ENCODE data around the gene MARCOL. TPM values are rescaled to one million over a fixed set of nuclear protein-coding genes. Genes with fewer than 3 reads are reported as not detected.

MARCOL gene
- not detected in 2 replicates for total RNA-seq

DNA sequence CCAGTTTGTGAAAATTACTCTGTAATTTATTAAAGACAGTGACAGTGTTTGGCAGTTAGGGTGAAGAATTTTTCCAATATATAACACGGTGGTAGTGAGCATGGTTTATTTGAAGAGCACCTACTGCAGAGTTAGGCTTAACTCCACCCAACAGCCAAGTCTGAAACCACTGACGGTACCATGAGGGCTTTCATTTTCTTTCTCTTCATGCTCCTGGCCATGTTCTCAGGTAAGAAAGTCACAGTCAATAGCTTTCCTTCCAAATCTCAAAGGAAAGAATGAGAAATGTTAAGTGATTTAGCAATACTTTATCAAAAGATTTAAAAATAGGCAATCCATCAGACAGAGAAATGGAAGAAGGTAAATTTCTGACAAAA, at the start of gene MARCOL:
TSS of gene MARCOL (plus strand) at position 108 of the 377 bp plus-strand sequence. CDS start at position 181, 73 bp downstream.
- no peak for DNase-seq
- Mint-ChIP-seq H3K27ac (no peak within 1 kb of the TSS), H3K9me3 (no peaks in the 10 kb centered on the region), H3K4me3 (no peak within 1 kb of the TSS), H3K36me3 (ENCODE audit: low read depth) (no peaks in the 10 kb centered on the region), H3K27me3 (no peaks in the 10 kb centered on the region), H3K4me1 (no peaks in the 10 kb centered on the region)
- intact Hi-C loops (cut with micrococcal nuclease) = no loop called here

GRCh38 chr5:148191010-148191409, 47.3 kb upstream of the MARCOL start:
- Mint-ChIP-seq H3K36me3 (ENCODE audit: low read depth) (peaks cover 2% of the 10 kb centered on the region), H3K27me3 (peaks cover 8% of the 10 kb centered on the region), H3K27ac (no peak overlapping the region), H3K4me3 (no peak overlapping the region), H3K4me1 (peaks cover 6% of the 10 kb centered on the region), H3K9me3 (no peaks in the 10 kb centered on the region)
- no peak for DNase-seq
- intact Hi-C loops (cut with micrococcal nuclease) = no loop called here

GRCh38 chr5:148193202-148193601, 45.1 kb upstream of the MARCOL start:
- DNase-seq = no peak
- Mint-ChIP-seq H3K36me3 (ENCODE audit: low read depth) (no peaks in the 10 kb centered on the region), H3K9me3 (no peaks in the 10 kb centered on the region), H3K4me3 (no peak overlapping the region), H3K4me1 (no peaks in the 10 kb centered on the region), H3K27ac (no peak overlapping the region), H3K27me3 (peaks cover 5% of the 10 kb centered on the region)
- intact Hi-C loops (cut with micrococcal nuclease) = no loop called here

DNA sequence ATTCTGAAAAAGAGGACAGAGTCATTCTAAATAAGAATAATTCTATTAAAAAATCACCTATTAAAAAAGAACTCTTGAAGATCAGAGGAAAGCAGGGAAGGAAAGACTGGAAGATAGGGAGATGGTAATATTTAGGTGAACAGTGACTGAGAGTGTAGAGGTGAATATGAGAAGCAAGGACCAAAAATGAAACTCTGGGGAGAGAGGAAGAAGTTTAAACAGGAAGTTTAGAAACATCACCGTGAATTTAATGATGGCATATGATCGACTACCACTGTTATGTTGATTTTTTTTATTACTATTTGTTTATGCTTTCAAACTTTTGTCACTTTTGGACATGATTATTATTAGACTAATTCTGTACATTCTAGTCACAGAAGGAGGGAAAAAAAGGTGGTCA, 37.2 kb upstream of the MARCOL start:
- Mint-ChIP-seq H3K9me3 (no peaks in the 10 kb centered on the region), H3K27ac (no peak overlapping the region), H3K4me3 (no peak overlapping the region), H3K4me1 (no peaks in the 10 kb centered on the region), H3K36me3 (ENCODE audit: low read depth) (no peaks in the 10 kb centered on the region), H3K27me3 (peaks cover 9% of the 10 kb centered on the region)
- DNase-seq = no peak
- intact Hi-C loops (cut with micrococcal nuclease) = no loop called here

DNA sequence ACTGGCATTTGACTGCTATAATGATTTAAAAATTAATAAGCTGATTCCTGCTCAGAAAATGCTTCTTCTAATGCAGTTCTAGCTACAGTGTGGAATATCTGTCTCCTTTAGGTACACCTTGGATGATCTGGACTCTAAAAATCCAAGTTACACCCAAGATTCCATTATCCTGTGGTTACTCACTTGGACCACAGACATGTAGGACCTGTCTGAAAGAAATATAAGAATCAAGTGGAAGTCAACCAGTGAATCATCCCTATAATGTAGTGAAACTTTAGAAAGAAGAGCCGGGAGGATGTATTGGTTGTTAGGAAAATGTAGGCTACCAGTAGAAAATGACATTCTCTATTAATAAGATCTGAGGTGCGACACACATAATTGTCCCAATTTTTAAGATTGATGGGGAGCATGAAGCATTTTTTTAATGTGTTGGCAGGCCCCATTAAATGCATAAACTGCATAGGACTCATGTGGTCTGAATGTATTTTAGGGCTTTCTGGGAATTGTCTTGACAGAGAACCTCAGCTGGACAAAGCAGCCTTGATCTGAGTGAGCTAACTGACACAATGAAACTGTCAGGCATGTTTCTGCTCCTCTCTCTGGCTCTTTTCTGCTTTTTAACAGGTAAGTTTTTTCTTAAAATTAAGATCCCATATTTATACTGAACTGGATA, 35.7 kb upstream of the MARCOL start, which contains the start of gene SPINK6:
TSS of gene SPINK6 (plus strand) at position 512 of the 673 bp plus-strand sequence. CDS start at position 567, 55 bp downstream.
- Mint-ChIP-seq H3K27ac (no peak within 1 kb of the TSS), H3K9me3 (no peaks in the 10 kb centered on the region), H3K36me3 (ENCODE audit: low read depth) (no peaks in the 10 kb centered on the region), H3K4me1 (no peaks in the 10 kb centered on the region), H3K27me3 (peaks cover 9% of the 10 kb centered on the region), H3K4me3 (no peak within 1 kb of the TSS)
- intact Hi-C loops (cut with micrococcal nuclease) = no loop called here
- no peak for DNase-seq

GRCh38 chr5:148205044-148205806, 33.1 kb upstream of the MARCOL start:
- H3K4me1 Mint-ChIP-seq = no peaks in the 10 kb centered on the region
- H3K9me3 Mint-ChIP-seq = no peaks in the 10 kb centered on the region
- H3K27ac Mint-ChIP-seq = no peak overlapping the region
- no peaks in the 10 kb centered on the region for H3K27me3 Mint-ChIP-seq
- no peaks in the 10 kb centered on the region for H3K36me3 Mint-ChIP-seq (ENCODE audit: low read depth)
- DNase-seq = no peak
- intact Hi-C loops (cut with micrococcal nuclease) = no loop called here
- no peak overlapping the region for H3K4me3 Mint-ChIP-seq

GRCh38 chr5:148205865-148206264, 32.5 kb upstream of the MARCOL start:
- intact Hi-C loops (cut with micrococcal nuclease) = no loop called here
- no peak overlapping the region for H3K27ac Mint-ChIP-seq
- H3K4me1 Mint-ChIP-seq = no peaks in the 10 kb centered on the region
- no peak overlapping the region for H3K4me3 Mint-ChIP-seq
- H3K36me3 Mint-ChIP-seq (ENCODE audit: low read depth) = no peaks in the 10 kb centered on the region
- no peak for DNase-seq
- H3K27me3 Mint-ChIP-seq = no peaks in the 10 kb centered on the region
- H3K9me3 Mint-ChIP-seq = no peaks in the 10 kb centered on the region

GRCh38 chr5:148206620-148207019, 31.7 kb upstream of the MARCOL start:
- Mint-ChIP-seq H3K27me3 (no peaks in the 10 kb centered on the region), H3K27ac (no peak overlapping the region), H3K4me3 (no peak overlapping the region), H3K36me3 (ENCODE audit: low read depth) (no peaks in the 10 kb centered on the region), H3K4me1 (no peaks in the 10 kb centered on the region), H3K9me3 (no peaks in the 10 kb centered on the region)
- intact Hi-C loops (cut with micrococcal nuclease) = no loop called here
- no peak for DNase-seq

- no peak for DNase-seq
- Mint-ChIP-seq H3K36me3 (ENCODE audit: low read depth) (no peaks in the 10 kb centered on the region), H3K4me3 (no peak overlapping the region), H3K27me3 (no peaks in the 10 kb centered on the region), H3K9me3 (no peaks in the 10 kb centered on the region), H3K4me1 (no peaks in the 10 kb centered on the region), H3K27ac (no peak overlapping the region)
- intact Hi-C loops (cut with micrococcal nuclease) = no loop called here
Measured at GRCh38 chr5:148208226-148208625, 30.1 kb upstream of the MARCOL start.

DNA sequence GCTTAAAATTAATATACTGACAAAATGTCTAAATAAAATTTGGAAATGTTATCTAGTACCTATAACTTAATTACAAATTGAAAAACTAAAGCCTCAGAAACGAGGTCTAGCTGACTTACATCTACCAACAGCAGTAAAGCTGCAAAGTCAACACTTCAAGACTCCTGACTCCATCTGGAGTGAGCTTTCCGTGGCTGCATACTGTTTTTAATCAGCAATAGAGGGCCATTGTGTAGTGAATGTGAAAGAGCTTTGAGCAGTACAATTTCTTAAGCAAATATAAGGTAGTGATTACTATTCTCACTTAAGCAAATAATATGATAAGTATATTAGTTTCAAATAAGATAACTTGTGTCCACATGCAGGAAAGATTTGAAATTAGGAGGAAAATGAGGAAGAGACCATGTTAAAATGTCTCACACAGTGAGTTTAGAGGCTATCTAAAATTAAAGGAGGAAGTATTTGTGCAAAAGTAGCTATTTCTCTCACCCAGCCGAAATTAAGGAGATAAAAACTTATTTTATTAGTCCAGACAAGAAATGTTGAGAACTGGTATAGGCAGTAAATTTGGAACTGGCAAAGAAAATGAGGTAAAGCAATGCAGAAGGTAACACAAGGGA, 29.1 kb upstream of the MARCOL start:
- Mint-ChIP-seq H3K27me3 (no peaks in the 10 kb centered on the region), H3K4me3 (no peak overlapping the region), H3K36me3 (ENCODE audit: low read depth) (no peaks in the 10 kb centered on the region), H3K9me3 (no peaks in the 10 kb centered on the region), H3K4me1 (no peaks in the 10 kb centered on the region), H3K27ac (no peak overlapping the region)
- no peak for DNase-seq
- intact Hi-C loops (cut with micrococcal nuclease) = no loop called here

DNA sequence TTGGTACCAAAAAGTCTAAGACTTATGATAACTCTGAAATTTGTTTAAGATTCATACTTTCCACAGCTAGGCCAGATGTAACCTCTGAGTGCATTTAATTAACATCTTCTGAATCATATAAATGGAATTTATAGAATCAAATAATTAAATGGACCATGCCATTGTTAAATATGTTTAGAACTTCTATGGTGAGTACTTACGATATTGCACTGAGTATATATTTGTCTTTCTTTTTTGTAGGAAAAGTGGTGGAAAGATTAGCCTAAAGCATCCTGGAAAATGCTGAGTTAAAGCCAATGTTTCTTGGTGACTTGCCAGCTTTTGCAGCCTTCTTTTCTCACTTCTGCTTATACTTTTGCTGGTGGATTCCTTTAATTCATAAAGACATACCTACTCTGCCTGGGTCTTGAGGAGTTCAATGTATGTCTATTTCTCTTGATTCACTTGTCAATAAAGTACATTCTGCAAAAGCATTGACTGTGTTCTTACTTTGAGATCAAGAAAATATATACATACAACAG, 23.6 kb upstream of the MARCOL start:
- intact Hi-C loops (cut with micrococcal nuclease) = no loop called here
- no peaks in the 10 kb centered on the region for H3K36me3 Mint-ChIP-seq (ENCODE audit: low read depth)

DNA sequence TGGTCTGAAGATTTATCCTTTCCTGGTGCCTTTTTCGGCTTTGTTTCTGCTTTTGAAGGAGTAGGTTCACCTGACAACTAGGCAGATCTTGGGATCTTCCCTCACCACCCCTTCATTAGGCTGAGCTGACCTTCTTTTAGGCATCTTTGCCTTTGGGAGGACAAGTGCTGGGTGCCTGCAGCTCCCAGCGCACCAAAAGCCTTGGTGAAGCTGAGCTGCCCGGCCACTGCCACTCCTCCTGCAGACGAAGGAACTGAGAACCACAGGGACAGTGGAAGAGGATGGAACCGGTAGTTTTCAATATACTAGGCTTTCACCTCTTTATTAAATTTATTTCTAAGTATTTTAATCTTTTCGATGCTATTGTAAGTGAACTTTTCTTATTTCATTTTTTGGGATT, 16.8 kb upstream of the MARCOL start:
- Mint-ChIP-seq H3K36me3 (ENCODE audit: low read depth) (no peaks in the 10 kb centered on the region), H3K27ac (no peak overlapping the region), H3K4me3 (no peak overlapping the region), H3K27me3 (peaks cover 3% of the 10 kb centered on the region), H3K4me1 (no peaks in the 10 kb centered on the region), H3K9me3 (no peaks in the 10 kb centered on the region)
- DNase-seq = no peak
- intact Hi-C loops (cut with micrococcal nuclease) = no loop called here

More for the DNA sequence above, 23.6 kb upstream of the MARCOL start:
- Mint-ChIP-seq H3K27me3 (no peaks in the 10 kb centered on the region), H3K4me3 (no peak overlapping the region), H3K4me1 (no peaks in the 10 kb centered on the region), H3K9me3 (no peaks in the 10 kb centered on the region), H3K27ac (no peak overlapping the region)
- DNase-seq = no peak

- Mint-ChIP-seq H3K27me3 (peaks cover 3% of the 10 kb centered on the region), H3K27ac (no peak overlapping the region), H3K4me3 (no peak overlapping the region), H3K4me1 (no peaks in the 10 kb centered on the region), H3K9me3 (no peaks in the 10 kb centered on the region), H3K36me3 (ENCODE audit: low read depth) (no peaks in the 10 kb centered on the region)
- intact Hi-C loops (cut with micrococcal nuclease) = no loop called here
- no peak for DNase-seq
Measured at GRCh38 chr5:148224117-148224742, 14.1 kb upstream of the MARCOL start.
